HPDE6-E6E7 (cell line): ENCODE measurements around the gene PLS3.

Experiments used
- DNase-seq: peaks from one replicate; pipeline ENCODE4 v3.0.0; 2011; ENCODE audit warnings: missing footprints; ENCODE audit errors: extremely low spot score

PLS3 gene

DNA sequence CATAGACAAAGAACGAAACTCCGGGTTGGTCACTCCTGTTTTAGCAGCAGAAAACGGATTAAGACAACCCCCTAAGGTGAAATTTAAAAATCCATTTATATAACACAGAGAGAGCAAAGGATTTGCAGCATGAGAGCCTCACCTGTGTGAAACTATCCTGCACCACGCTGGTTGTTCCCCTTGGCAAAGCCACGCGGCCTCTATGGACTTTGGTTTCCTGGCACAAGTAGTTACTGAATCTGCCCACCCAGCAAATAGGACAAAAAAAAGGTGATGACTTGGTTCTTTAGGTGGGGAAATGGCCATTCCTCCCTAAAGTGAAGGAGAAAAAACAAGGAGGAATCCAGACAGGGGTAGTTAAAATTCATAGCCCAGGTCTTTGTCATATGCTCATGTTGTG, 133.1 kb downstream of the PLS3 start:
- DNase-seq, result no peak

DNA sequence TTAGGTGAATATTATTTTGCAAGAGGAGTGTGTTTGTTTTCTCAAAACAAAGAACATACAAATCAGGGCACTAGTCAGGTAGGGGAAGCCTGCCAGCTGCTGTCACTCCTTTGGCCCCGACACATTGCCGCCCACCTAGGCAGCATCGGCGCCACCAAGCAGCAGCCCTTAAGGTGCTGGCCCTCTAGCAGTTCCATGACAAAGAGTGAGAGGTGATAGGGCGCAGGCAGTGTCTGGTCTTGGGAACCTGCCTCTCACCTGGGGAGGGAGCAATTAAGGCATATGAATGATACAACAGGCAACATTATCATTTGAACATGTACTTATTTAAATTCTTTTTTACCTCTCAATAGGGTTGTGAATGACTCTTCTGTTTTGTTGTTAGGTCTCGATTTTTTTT, 135.1 kb downstream of the PLS3 start:
- DNase-seq, result no peak

DNA sequence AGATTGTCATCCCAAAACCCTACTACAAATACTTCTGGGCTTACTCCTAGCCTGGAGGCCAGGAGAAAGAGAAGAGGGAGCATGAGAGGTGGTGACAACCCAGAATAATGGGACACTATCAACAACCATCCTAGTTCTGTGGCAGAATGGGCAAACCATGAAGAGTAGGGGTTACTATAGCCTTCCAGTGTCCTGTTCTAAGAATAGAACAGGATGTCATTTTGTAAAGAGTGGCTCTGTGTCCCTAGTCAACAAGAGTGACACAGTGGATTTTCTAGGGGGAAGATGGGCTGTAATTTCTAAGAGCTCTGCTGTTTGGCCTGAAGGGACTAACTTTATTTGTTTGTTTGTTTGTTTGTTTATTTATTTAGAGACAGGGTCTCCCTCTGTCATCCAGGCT, 136.0 kb downstream of the PLS3 start:
- DNase-seq, result no peak

DNA sequence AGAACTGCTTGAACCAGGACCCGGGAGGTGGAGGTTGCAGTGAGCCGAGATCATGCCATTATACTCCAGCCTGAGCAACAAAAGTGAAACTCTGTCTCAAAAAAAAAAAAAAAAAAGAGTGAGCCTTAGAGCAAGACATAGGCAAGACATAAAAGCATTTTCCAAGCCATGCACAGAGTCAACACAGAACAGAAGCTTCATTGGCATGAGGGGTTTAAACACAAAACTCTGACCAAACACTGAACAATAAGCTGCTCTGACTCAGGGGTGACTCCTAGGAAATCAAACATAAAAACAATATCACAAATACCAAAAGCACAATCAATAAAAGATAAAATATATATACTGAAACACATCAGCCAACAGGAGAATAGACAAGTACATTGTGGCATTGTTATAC, 136.8 kb downstream of the PLS3 start:
- DNase-seq, result no peak
